CD14-positive monocyte (primary cell): ENCODE data around the gene LBHD2. TPM values are rescaled to one million over a fixed set of nuclear protein-coding genes. Genes with fewer than 3 reads are reported as not detected.

Source experiments
- DNase-seq, 3 donors: peaks; one replicate each; pipeline ENCODE4 v3.0.0-alpha.2; 2011 to 2022
- H2AFZ ChIP-seq: 2 replicates; pipeline ENCODE4 v1.6.0; 2012; ENCODE audit warnings: mild to moderate bottlenecking, low read depth, low read length, inconsistent platforms; ENCODE audit not compliant: insufficient read depth, poor library complexity, severe bottlenecking
- H3K27ac ChIP-seq, 2 donors: 1 replicate in 1 of 2; 2 replicates in 1 of 2; pipeline ENCODE4 v1.5.1; 2012 to 2013; ENCODE audit warnings: low read length in 2 of 2, control low read depth in 1 of 2, inconsistent platforms in 1 of 2, low read depth in 1 of 2, mild to moderate bottlenecking in 1 of 2
- H3K27me3 ChIP-seq, 2 donors: one replicate each; pipeline versions ENCODE4 v1.6.0 to v1.6.1; 2011 to 2013; ENCODE audit warnings: low read length in 2 of 2; ENCODE audit not compliant: control insufficient read depth in 2 of 2, insufficient read depth in 2 of 2
- H3K36me3 ChIP-seq, 2 donors: replicated peaks in 1 of 2; 1 replicate in 1 of 2; 2 replicates in 1 of 2; pipeline versions ENCODE4 v1.5.1 to v1.6.1; 2012 to 2013; ENCODE audit warnings: low read length in 2 of 2, control low read depth in 1 of 2, inconsistent platforms in 1 of 2, mild to moderate bottlenecking in 1 of 2; ENCODE audit not compliant: insufficient read depth in 2 of 2, control insufficient read depth in 1 of 2
- H3K4me1 ChIP-seq, 2 donors: 1 replicate in 1 of 2; 2 replicates in 1 of 2; pipeline versions ENCODE4 v1.5.1 to v1.6.1; 2012 to 2013; ENCODE audit warnings: low read length in 2 of 2, control low read depth in 1 of 2, inconsistent platforms in 1 of 2, mild to moderate bottlenecking in 1 of 2, moderate library complexity in 1 of 2; ENCODE audit not compliant: insufficient read depth in 2 of 2, control insufficient read depth in 1 of 2
- H3K4me2 ChIP-seq: replicated peaks from 2 replicates; pipeline ENCODE3; 2012; ENCODE audit warnings: low read length, moderate library complexity, mild to moderate bottlenecking; ENCODE audit not compliant: poor library complexity, severe bottlenecking; ENCODE audit errors: extremely low read depth
- H3K4me3 ChIP-seq, 3 experiments: fragments of 200-600 bp in 1 of 3; sonication (generic) in 1 of 3; replicated peaks in 1 of 3; 1 replicate in 2 of 3; 2 replicates in 1 of 3; pipeline ENCODE4 v1.5.1; 2011 to 2013; ENCODE audit warnings: low read length in 3 of 3, mild to moderate bottlenecking in 3 of 3, control low read depth in 2 of 3, low read depth in 2 of 3, inconsistent platforms in 1 of 3, moderate library complexity in 1 of 3
- H3K79me2 ChIP-seq: 2 replicates; pipeline ENCODE4 v1.6.0; 2012; ENCODE audit warnings: mild to moderate bottlenecking, control low read depth, inconsistent platforms, low read length, moderate library complexity; ENCODE audit not compliant: insufficient read depth
- H3K9ac ChIP-seq: 2 replicates; pipeline ENCODE4 v1.6.0; 2017; ENCODE audit warnings: low read length, mild to moderate bottlenecking; ENCODE audit not compliant: insufficient read depth, poor library complexity, severe bottlenecking
- H3K9me3 ChIP-seq, 2 donors: replicated peaks in 1 of 2; 1 replicate in 1 of 2; 2 replicates in 1 of 2; pipeline versions ENCODE4 v1.5.1 to v1.6.1; 2012 to 2013; ENCODE audit warnings: low read length in 2 of 2, control low read depth in 1 of 2; ENCODE audit not compliant: control insufficient read depth in 1 of 2, insufficient read depth in 1 of 2
- H4K20me1 ChIP-seq: 2 replicates; pipeline ENCODE4 v1.6.0; 2012; ENCODE audit warnings: mild to moderate bottlenecking, low read length, control low read depth, moderate library complexity; ENCODE audit not compliant: insufficient read depth
- H3K27ac Mint-ChIP-seq, 7 donors: one replicate each; pipeline ENCODE4 v1.8.0; 2020; ENCODE audit warnings: mild to moderate bottlenecking in 7 of 7, mixed read lengths in 7 of 7, moderate library complexity in 6 of 7, inconsistent platforms in 2 of 7
- H3K27me3 Mint-ChIP-seq, 3 donors: one replicate each; pipeline ENCODE4 v1.8.0; 2021 to 2022; ENCODE audit warnings: low read depth in 3 of 3, mild to moderate bottlenecking in 3 of 3, mixed read lengths in 3 of 3, moderate library complexity in 3 of 3, inconsistent platforms in 1 of 3
- H3K36me3 Mint-ChIP-seq, 2 donors: one replicate each; pipeline ENCODE4 v1.8.0; 2020; ENCODE audit warnings: mixed read lengths in 2 of 2, inconsistent platforms in 1 of 2, mild to moderate bottlenecking in 1 of 2
- H3K4me1 Mint-ChIP-seq: one replicate; pipeline ENCODE4 v1.8.0; 2020; ENCODE audit warnings: mild to moderate bottlenecking, mixed read lengths
- H3K4me3 Mint-ChIP-seq, 2 donors: one replicate each; pipeline ENCODE4 v1.8.0; 2020; ENCODE audit warnings: mild to moderate bottlenecking in 2 of 2, mixed read lengths in 2 of 2, moderate library complexity in 1 of 2
- H3K9me3 Mint-ChIP-seq, 7 donors: one replicate each; pipeline ENCODE4 v1.8.0; 2020 to 2022; ENCODE audit warnings: mixed read lengths in 7 of 7, mild to moderate bottlenecking in 6 of 7, moderate library complexity in 6 of 7, inconsistent platforms in 2 of 7
- WGBS: methylation state at CpG from one replicate; pipeline ENCODE4 v1.1.5; 2013; ENCODE audit warnings: missing lambda C conversion rate; ENCODE audit not compliant: insufficient coverage; 5-methylcytosine and 5-hydroxymethylcytosine counted together
- intact Hi-C, 2 donors: fragments of 100-400 bp; cut with micrococcal nuclease; formaldehyde crosslinking; loops; one replicate each; pipeline versions ENCODE4 v1.15.0 to v1.15.1; 2023
- polyA plus RNA-seq, 3 donors: library from polyadenylated mRNA; depleted of rRNA in 1 of 3; unstranded in 2 of 3; stranded (reverse) in 1 of 3; fragments of 300-500 nt in 2 of 3; fragments of >200 nt in 1 of 3; fragmentation: Illumina TruSeq in 2 of 3; gene quantifications; 1 replicate in 2 of 3; 2 replicates in 1 of 3; pipeline ENCODE4 v1.2.3, GENCODE V29; 2012 to 2021
- TF ChIP-seq, protein P1 (sequence below): fragments of 200-600 bp; IDR thresholded peaks from one replicate; pipeline ENCODE4 v1.8.0; 2022; ENCODE audit warnings: antibody characterized with exemption, mild to moderate bottlenecking

The LBHD2 gene
- polyA plus RNA-seq, 3 donors = not detected

DNA sequence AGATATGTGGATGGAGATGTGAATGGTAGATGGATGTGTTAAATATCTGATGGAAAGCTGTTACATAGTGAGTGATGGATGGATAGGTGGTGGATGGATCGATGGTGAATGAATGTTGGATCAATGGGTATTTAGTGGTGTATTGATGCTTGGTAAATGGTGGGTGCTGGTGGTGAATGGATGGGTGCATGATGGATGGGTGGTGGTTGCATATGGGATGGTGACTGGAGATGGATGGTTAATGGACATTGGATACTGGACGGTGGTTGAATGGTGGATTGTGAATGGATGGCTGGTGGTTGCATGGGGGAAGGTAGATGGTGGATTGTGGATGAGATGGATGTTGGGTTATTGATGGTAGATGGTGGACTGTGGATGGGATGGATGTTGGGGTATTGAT lies 2.1 kb upstream of the LBHD2 start:
- Mint-ChIP-seq H3K36me3 (no peaks in the 10 kb centered on the region), H3K4me1 (peaks cover 2% of the 10 kb centered on the region), H3K27me3 (peaks cover 13 to 24% (median 18%) of the 10 kb centered on the region in 3 donors), H3K27ac (no peak overlapping the region), H3K4me3 (no peak overlapping the region), H3K9me3 (peaks cover 0 to 3% (median 0%) of the 10 kb centered on the region in 7 donors)
- H3K9ac ChIP-seq = no peak overlapping the region
- peaks cover 0 to 4% of the 10 kb centered on the region in 2 donors for H3K4me1 ChIP-seq
- H3K36me3 ChIP-seq = no peaks in the 10 kb centered on the region
- H2AFZ ChIP-seq = no peak overlapping the region
- H3K79me2 ChIP-seq = no peaks in the 10 kb centered on the region
- H3K9me3 ChIP-seq = no peaks in the 10 kb centered on the region
- intact Hi-C loops = no loop called here
- TF ChIP-seq, protein P1, sequence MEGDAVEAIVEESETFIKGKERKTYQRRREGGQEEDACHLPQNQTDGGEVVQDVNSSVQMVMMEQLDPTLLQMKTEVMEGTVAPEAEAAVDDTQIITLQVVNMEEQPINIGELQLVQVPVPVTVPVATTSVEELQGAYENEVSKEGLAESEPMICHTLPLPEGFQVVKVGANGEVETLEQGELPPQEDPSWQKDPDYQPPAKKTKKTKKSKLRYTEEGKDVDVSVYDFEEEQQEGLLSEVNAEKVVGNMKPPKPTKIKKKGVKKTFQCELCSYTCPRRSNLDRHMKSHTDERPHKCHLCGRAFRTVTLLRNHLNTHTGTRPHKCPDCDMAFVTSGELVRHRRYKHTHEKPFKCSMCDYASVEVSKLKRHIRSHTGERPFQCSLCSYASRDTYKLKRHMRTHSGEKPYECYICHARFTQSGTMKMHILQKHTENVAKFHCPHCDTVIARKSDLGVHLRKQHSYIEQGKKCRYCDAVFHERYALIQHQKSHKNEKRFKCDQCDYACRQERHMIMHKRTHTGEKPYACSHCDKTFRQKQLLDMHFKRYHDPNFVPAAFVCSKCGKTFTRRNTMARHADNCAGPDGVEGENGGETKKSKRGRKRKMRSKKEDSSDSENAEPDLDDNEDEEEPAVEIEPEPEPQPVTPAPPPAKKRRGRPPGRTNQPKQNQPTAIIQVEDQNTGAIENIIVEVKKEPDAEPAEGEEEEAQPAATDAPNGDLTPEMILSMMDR = no peak
- no peaks in the 10 kb centered on the region for H4K20me1 ChIP-seq
- DNase-seq = no peak
- H3K4me2 ChIP-seq = no peak overlapping the region
- H3K27ac ChIP-seq = no peak overlapping the region
- 93% methylated on average over 2 of the region's 2 CpGs for WGBS
- H3K4me3 ChIP-seq = no peak overlapping the region
- H3K27me3 ChIP-seq = peaks cover 5 to 32% of the 10 kb centered on the region in 2 donors

DNA sequence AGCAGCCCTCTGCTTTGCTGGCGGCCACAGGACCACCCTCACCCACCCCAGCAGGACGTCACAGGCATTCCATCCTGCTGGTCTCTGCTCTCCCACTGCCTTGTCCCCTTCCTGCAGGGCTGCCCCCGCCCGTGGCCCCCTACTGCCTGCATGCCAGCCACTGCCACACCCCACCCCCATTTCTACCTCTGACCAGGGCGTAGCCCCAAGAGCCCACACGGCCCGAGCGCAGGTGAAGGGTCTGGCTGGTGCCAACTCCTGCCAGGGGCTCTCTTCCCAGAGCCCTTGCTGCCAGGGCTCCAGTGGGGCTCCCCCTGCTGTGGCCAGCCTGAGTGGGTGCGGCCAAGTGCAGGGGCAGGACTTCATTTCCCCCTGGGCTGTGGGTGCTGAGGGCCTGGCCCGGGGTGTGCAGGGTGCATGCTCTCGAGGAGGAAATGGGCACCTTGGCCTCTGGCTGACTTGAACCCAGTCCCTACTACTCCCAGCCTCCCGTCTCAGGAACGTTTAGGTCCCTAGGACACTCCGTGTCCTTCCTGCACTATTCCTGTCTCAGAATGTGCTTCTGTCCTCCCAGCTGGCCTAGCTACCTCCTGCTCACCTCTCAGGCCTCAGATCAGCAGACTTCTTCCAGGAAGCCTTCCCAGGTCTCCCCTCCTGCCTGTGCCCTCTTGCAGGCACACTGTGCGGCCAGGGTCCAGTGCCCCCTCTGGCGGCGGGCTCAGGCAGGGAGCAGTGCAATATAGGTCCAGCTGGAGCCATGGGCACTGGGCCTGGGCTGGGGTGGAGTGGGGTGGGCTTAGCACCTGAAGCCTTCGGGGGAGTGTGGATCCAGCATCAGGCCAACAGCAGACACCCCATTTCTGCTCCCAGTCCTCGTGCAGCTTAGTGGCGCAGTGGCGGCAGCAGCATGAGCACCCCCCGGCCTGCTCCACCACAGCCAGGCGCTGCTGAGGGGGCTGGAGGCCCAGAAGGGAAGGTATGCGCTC lies 1.4 kb downstream of the LBHD2 start:
- Mint-ChIP-seq H3K36me3 (no peaks in the 10 kb centered on the region), H3K4me3 (peak overlapping the region in 1 of 2 donors; percentile 59), H3K27me3 (peaks cover 21 to 24% (median 24%) of the 10 kb centered on the region in 3 donors), H3K27ac (no peak overlapping the region), H3K9me3 (peaks cover 0 to 3% (median 0%) of the 10 kb centered on the region in 7 donors), H3K4me1 (peaks cover 2% of the 10 kb centered on the region)
- intact Hi-C loops = no loop called here
- WGBS = 83% methylated on average over 15 of the region's 24 CpGs
- TF ChIP-seq, protein P1 = no peak
- H3K4me2 ChIP-seq = no peak overlapping the region
- no peaks in the 10 kb centered on the region for H3K4me1 ChIP-seq
- H3K9me3 ChIP-seq = no peaks in the 10 kb centered on the region
- no peak for DNase-seq
- no peak overlapping the region for H2AFZ ChIP-seq
- H4K20me1 ChIP-seq = no peaks in the 10 kb centered on the region
- peaks cover 5 to 31% of the 10 kb centered on the region in 2 donors for H3K27me3 ChIP-seq
- no peak overlapping the region for H3K4me3 ChIP-seq
- no peak overlapping the region for H3K9ac ChIP-seq
- no peaks in the 10 kb centered on the region for H3K79me2 ChIP-seq
- H3K27ac ChIP-seq = no peak overlapping the region
- no peaks in the 10 kb centered on the region for H3K36me3 ChIP-seq
